GM08714 (cell line): ENCODE data around the gene DGKB.

Source experiments
- H3K4me3 ChIP-seq: fragments of 200-500 bp; sonication (Bioruptor generic); 2 replicates; pipeline ENCODE4 v1.5.1; 2014; ENCODE audit warnings: mild to moderate bottlenecking, low read length, inconsistent platforms
- ZNF274 ChIP-seq: IDR thresholded peaks from 2 replicates; pipeline ENCODE4 v1.6.1; 2012; ENCODE audit warnings: mild to moderate bottlenecking, low read depth, low read length

Gene DGKB

GRCh38 chr7:14144538-14144937 is 758.0 kb downstream of the DGKB start:
- no peak for TF ChIP-seq ZNF274

DNA sequence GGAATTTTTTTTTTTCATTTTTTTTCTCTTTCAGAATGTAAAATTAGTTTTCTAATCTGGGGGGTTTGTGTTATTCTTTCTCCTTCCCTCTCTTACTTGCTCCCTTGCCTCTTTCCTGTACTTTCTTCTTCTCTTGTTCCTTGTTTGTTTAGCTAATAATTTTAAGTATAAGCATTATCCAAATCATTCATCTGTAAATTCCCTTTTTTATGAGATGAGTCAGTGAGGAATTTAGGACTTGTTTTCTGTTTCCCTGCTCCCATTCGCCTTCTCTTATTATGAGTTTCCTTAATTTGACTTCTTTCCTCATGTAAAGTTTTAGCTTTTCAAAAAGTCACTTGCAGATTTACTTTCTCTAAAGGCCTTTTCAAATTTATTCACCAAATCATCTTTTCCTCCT is 758.4 kb downstream of the DGKB start:
- H3K4me3 ChIP-seq: no peak overlapping the region
- TF ChIP-seq ZNF274: no peak

More at GRCh38 chr7:14144538-14144937, 758.0 kb downstream of the DGKB start:
- H3K4me3 ChIP-seq: no peak overlapping the region

- TF ChIP-seq ZNF274: no peak
- no peak overlapping the region for H3K4me3 ChIP-seq
These were observed 764.9 kb downstream of the DGKB start for GRCh38 chr7:14137676-14138075.

- no peak overlapping the region for H3K4me3 ChIP-seq
- no peak for TF ChIP-seq ZNF274
These were observed 768.8 kb downstream of the DGKB start for GRCh38 chr7:14133752-14134151.

DNA sequence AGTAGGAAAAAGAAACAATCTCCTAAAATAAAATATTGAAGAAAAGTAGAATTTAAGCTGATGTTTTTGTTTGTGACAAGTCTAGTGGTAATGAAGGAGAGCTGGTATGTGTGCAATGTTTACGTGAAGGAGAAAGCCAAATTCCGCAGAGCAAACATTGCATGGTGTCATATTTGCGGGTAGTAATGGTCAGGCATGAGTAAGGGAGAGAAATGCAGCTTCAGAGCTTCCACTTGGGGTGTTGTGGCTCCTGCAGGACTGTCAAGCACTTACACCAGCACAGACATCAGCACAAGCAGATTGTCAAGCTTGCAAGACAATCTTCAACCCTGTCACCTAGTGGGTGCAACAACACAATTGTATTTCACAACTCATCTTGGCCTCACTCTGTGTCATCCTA is 776.6 kb downstream of the DGKB start:
- TF ChIP-seq ZNF274: no peak
- no peak overlapping the region for H3K4me3 ChIP-seq

GRCh38 chr7:14124716-14125115 is 777.8 kb downstream of the DGKB start:
- no peak for TF ChIP-seq ZNF274
- H3K4me3 ChIP-seq: no peak overlapping the region

DNA sequence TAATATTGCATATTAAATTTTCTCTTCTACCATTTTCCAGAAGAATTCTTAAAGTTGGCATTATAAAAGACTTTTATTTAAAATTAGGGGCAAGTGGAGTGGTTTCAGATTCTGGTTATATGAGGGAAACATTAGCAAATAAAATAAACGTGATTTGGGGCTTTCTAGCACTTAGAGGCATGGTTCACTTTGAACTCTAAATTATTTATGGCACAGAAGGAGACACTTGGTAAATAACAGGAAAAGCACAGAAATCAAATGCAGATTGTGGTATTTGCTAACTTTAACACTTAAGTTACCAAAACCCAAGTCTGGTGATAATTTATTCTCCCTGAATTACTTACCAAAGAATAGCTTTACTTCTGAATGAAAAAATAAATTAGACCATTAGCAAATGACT is 778.6 kb downstream of the DGKB start:
- no peak for TF ChIP-seq ZNF274
- H3K4me3 ChIP-seq: no peak overlapping the region

GRCh38 chr7:14115701-14116100 is 786.9 kb downstream of the DGKB start:
- no peak for TF ChIP-seq ZNF274
- H3K4me3 ChIP-seq: no peak overlapping the region

DNA sequence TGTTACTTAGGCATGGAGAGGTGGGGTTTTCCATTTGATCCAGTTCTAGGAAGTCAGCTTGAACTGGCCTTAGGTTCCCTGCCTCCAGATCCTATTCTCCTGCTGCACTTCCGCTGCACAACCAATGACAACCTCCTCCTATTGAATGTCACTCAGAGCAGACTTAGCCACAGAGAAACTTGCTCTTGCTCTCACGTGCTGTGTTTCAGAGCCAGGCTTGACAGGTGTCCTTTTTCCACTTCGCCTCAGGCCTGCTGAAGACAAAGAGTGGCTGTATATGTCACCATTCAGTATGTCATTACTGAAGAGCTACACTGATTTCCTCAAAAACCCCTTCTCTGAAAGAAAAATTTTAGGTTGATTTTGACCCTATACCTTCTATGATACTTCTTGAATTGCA is 797.7 kb downstream of the DGKB start:
- TF ChIP-seq ZNF274: no peak
- H3K4me3 ChIP-seq: no peak overlapping the region

- no peak for TF ChIP-seq ZNF274
- H3K4me3 ChIP-seq: no peak overlapping the region
These were observed 806.4 kb downstream of the DGKB start for GRCh38 chr7:14096159-14096558.

DNA sequence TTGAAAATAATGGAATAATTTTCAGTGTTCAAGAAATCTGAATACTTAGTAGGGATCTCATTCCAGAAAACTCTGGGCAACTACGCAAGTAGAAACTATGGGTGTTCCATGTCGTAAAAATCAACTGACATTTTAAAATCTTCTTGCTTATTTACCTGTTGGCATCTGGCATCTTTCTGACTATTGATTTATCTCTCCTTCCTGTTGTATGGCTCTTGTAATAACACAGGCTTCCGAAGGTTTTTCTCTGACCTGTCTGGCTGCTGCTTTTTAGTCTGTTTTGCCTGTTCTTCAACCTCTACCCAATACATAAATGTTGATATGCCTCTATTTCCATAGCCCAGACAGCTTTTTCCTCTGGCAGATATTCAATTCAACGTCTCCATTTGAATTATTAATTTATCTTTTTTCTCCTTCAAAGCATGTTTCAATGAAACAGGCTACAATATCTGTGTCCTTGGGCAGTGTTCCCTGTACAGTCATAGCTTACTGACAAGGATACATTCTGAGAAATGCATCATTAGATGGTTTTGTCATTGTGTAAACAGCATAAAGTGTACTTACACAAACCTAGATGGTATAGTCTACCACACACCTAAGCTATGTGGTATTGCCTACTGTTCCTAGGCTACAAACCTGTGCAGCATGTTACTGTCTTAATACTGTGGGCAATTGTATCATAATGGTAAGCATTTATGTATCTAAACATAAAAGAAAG is 807.2 kb downstream of the DGKB start:
- TF ChIP-seq ZNF274: no peak
- no peak overlapping the region for H3K4me3 ChIP-seq
